HEK293T (cell line): ENCODE measurements around the gene OVCA2.
"Not testable (repeated sequence)": the region's sequence is repeated elsewhere in the genome, so short reads cannot be mapped to it uniquely, and the experiment has no call there.

Experiments used
- CTCF ChIA-PET: fragments of 350-600 bp; formaldehyde crosslinking; extraction: SDS; loops from one replicate; lab custom pipeline; 2021; ENCODE audit warnings: antibody characterized with exemption, inconsistent platforms; lab: Yijun Ruan, JAX
- POLR2A ChIA-PET: fragments of 350-600 bp; formaldehyde crosslinking; extraction: SDS; loops from one replicate; lab custom pipeline; 2020; ENCODE audit warnings: antibody characterized with exemption, inconsistent platforms; lab: Yijun Ruan, JAX
- DNase-seq: peaks from one replicate; pipeline ENCODE4 v3.0.0; 2012; ENCODE audit warnings: mixed read lengths; ENCODE audit errors: extremely low spot score
- ARNT ChIP-seq: fragments of 450-650 bp; IDR thresholded peaks from 2 replicates; pipeline ENCODE4 v1.6.1; 2017; ENCODE audit warnings: mild to moderate bottlenecking
- BHLHE40 ChIP-seq: fragments of 450-650 bp; IDR thresholded peaks from 2 replicates; pipeline ENCODE4 v1.6.1; 2016; ENCODE audit warnings: mild to moderate bottlenecking, moderate library complexity, borderline replicate concordance
- CTBP1 ChIP-seq: fragments of 450-650 bp; IDR thresholded peaks from 2 replicates; pipeline ENCODE4 v1.6.1; 2016; ENCODE audit warnings: borderline replicate concordance
- ELF4 ChIP-seq: fragments of 450-650 bp; IDR thresholded peaks from 2 replicates; pipeline ENCODE4 v1.6.1; 2017; ENCODE audit warnings: antibody characterized with exemption
- FOXA1 ChIP-seq: fragments of 450-650 bp; IDR thresholded peaks from 2 replicates; pipeline ENCODE4 v1.6.1; 2016; ENCODE audit warnings: mild to moderate bottlenecking
- FOXK2 ChIP-seq: fragments of 450-650 bp; IDR thresholded peaks from 2 replicates; pipeline ENCODE4 v1.6.1; 2016; ENCODE audit warnings: mild to moderate bottlenecking
- FOXM1 ChIP-seq: fragments of 450-650 bp; IDR thresholded peaks from 2 replicates; pipeline ENCODE4 v1.6.1; 2017; ENCODE audit warnings: mild to moderate bottlenecking, borderline replicate concordance
- HDGF ChIP-seq: fragments of 450-650 bp; IDR thresholded peaks from 2 replicates; pipeline ENCODE4 v1.6.1; 2017; ENCODE audit warnings: antibody characterized with exemption, borderline replicate concordance
- L3MBTL2 ChIP-seq: fragments of 450-650 bp; conservative IDR thresholded peaks from 2 replicates; pipeline ENCODE4 v1.6.1; 2016; ENCODE audit warnings: mild to moderate bottlenecking
- LEF1 ChIP-seq: fragments of 450-650 bp; IDR thresholded peaks from 2 replicates; pipeline ENCODE4 v1.6.1; 2017; ENCODE audit warnings: mild to moderate bottlenecking, borderline replicate concordance
- NFRKB ChIP-seq: fragments of 450-650 bp; IDR thresholded peaks from 2 replicates; pipeline ENCODE4 v1.6.1; 2016; ENCODE audit warnings: mild to moderate bottlenecking, moderate library complexity
- PKNOX1 ChIP-seq: fragments of 450-650 bp; IDR thresholded peaks from 2 replicates; pipeline ENCODE4 v1.6.1; 2016
- SP1 ChIP-seq: fragments of 450-650 bp; IDR thresholded peaks from 2 replicates; pipeline ENCODE4 v1.6.1; 2017
- SUZ12 ChIP-seq: fragments of 450-650 bp; IDR thresholded peaks from 2 replicates; pipeline ENCODE4 v1.6.1; 2016; ENCODE audit warnings: mild to moderate bottlenecking
- TARDBP ChIP-seq: fragments of 450-650 bp; IDR thresholded peaks from 2 replicates; pipeline ENCODE4 v1.6.1; 2016
- ZNF384 ChIP-seq: fragments of 450-650 bp; IDR thresholded peaks from 2 replicates; pipeline ENCODE4 v1.6.1; 2016

Gene OVCA2

GRCh38 chr17:2011411-2012371 lies 30.1 kb upstream of the OVCA2 start:
- POLR2A ChIA-PET, result no interaction called here
- CTCF ChIA-PET, result interaction anchor here (0.9 kb wide), 1 partner anchor 12 kb away, joined by 4 read pairs; no protein-coding TSS in a partner anchor
- TF ChIP-seq ARNT (no peak), PKNOX1 (no peak), FOXM1 (no peak), ZNF384 (no peak), TARDBP (no peak), SUZ12 (no peak), HDGF (no peak), ELF4 (no peak), SP1 (no peak), NFRKB (no peak), FOXK2 (no peak), FOXA1 (no peak), L3MBTL2 (no peak), CTBP1 (no peak), LEF1 (no peak), BHLHE40 (no peak)
- DNase-seq, result no peak

GRCh38 chr17:2012499-2012898 lies 29.3 kb upstream of the OVCA2 start:
- ChIA-PET POLR2A (no interaction called here), CTCF (no interaction called here)
- DNase-seq, result no peak
- TF ChIP-seq FOXK2 (no peak), SUZ12 (no peak), SP1 (no peak), FOXM1 (no peak), LEF1 (no peak), CTBP1 (no peak), FOXA1 (no peak), ARNT (no peak), BHLHE40 (no peak), NFRKB (no peak), ZNF384 (no peak), ELF4 (no peak), HDGF (no peak), L3MBTL2 (no peak), PKNOX1 (no peak), TARDBP (no peak)

- POLR2A ChIA-PET, result interaction anchor here (1.1 kb wide), 1 partner anchor 14 kb away, joined by 3 read pairs; no protein-coding TSS in a partner anchor
- DNase-seq, CTCF ChIA-PET: not testable (repeated sequence)
Observed at GRCh38 chr17:2013220-2013993, 28.4 kb upstream of the OVCA2 start.

- DNase-seq, result no peak
- no peak for TF ChIP-seq SUZ12
- TF ChIP-seq ELF4, result no peak
- TF ChIP-seq L3MBTL2, result no peak
- TF ChIP-seq FOXA1, result no peak
- TF ChIP-seq PKNOX1, result no peak
- TF ChIP-seq BHLHE40, result no peak
- no peak for TF ChIP-seq LEF1
- TF ChIP-seq CTBP1, result no peak
- TF ChIP-seq ZNF384, result no peak
- POLR2A ChIA-PET, result interaction anchor here (1.1 kb wide), 1 partner anchor 13 kb away, joined by 3 read pairs; no protein-coding TSS in a partner anchor
- CTCF ChIA-PET, result no interaction called here
Observed at GRCh38 chr17:2013994-2014317, 27.9 kb upstream of the OVCA2 start.

- TF ChIP-seq BHLHE40 (no peak), SUZ12 (no peak), FOXA1 (no peak), CTBP1 (no peak), TARDBP (no peak), L3MBTL2 (no peak), ARNT (no peak), ZNF384 (no peak), LEF1 (no peak), FOXK2 (no peak), HDGF (no peak), SP1 (no peak), PKNOX1 (no peak)
- CTCF ChIA-PET, result no interaction called here
- POLR2A ChIA-PET, result no interaction called here
- DNase-seq, result no peak
Observed at GRCh38 chr17:2015314-2015713, 26.5 kb upstream of the OVCA2 start.
